Skeletal muscle tissue (tissue), 4 donors: ENCODE data around the gene PEAR1. TPM values are rescaled to one million over a fixed set of nuclear protein-coding genes. Genes with fewer than 3 reads are reported as not detected.

Experiments used
- H3K27ac ChIP-seq: one replicate; pipeline ENCODE4 v1.7.0; 2013; ENCODE audit warnings: mild to moderate bottlenecking, low read depth, low read length, inconsistent platforms
- H3K27me3 ChIP-seq, 3 donors: one replicate each; pipeline ENCODE4 v1.7.0; 2013; ENCODE audit warnings: low read length in 3 of 3; ENCODE audit not compliant: control insufficient read depth in 3 of 3, insufficient read depth in 3 of 3
- H3K36me3 ChIP-seq, 3 donors: one replicate each; pipeline ENCODE4 v1.7.0; 2013; ENCODE audit warnings: low read length in 3 of 3; ENCODE audit not compliant: control insufficient read depth in 3 of 3, insufficient read depth in 3 of 3
- H3K4me1 ChIP-seq, 3 donors: one replicate each; pipeline ENCODE4 v1.7.0; 2013; ENCODE audit warnings: low read length in 3 of 3, mild to moderate bottlenecking in 3 of 3; ENCODE audit not compliant: control insufficient read depth in 3 of 3, insufficient read depth in 3 of 3
- H3K4me3 ChIP-seq, 3 donors: one replicate each; pipeline ENCODE4 v1.7.0; 2013; ENCODE audit warnings: low read length in 3 of 3
- H3K9ac ChIP-seq, 3 donors: one replicate each; pipeline ENCODE4 v1.7.0; 2013; ENCODE audit warnings: low read length in 3 of 3, mild to moderate bottlenecking in 3 of 3, moderate library complexity in 2 of 3, low read depth in 1 of 3
- H3K9me3 ChIP-seq, 3 donors: one replicate each; pipeline ENCODE4 v1.7.0; 2013; ENCODE audit warnings: low read length in 3 of 3; ENCODE audit not compliant: control insufficient read depth in 3 of 3
- total RNA-seq: library from RNA; depleted of rRNA; stranded (reverse); fragments of >200 nt; gene quantifications from one replicate; pipeline ENCODE4 v1.2.3, GENCODE V29; 2014
- donor health status: Osteomylitis.

The PEAR1 gene
- total RNA-seq, 1 donor from 2014 or later: 4.7 TPM

DNA sequence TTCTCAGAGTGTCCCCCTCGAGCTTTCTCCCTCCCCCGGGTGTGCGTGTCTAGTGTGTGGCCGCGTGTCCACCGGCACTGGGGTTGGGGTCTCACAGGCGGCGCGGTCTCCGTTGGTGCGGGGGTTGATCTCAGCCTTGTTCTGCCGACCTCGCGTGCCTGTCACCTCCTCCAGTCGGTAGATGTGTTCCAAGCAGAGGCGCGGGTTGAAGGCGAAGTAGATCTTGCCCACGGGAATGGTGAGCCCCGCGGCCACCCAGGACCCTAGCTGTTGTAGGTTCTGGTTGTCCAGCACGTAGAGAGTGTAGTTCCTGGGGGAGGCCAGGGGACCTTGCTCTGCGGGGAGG is 44.4 kb upstream of the PEAR1 start:
- no peak overlapping the region for H3K9ac ChIP-seq
- no peaks in the 10 kb centered on the region for H3K36me3 ChIP-seq
- H3K27ac ChIP-seq: no peak overlapping the region
- no peaks in the 10 kb centered on the region for H3K9me3 ChIP-seq
- H3K27me3 ChIP-seq: peaks cover 23 to 58% (median 38%) of the 10 kb centered on the region in 3 donors
- peaks cover 16 to 34% (median 19%) of the 10 kb centered on the region in 3 donors for H3K4me1 ChIP-seq
- no peak overlapping the region for H3K4me3 ChIP-seq

DNA sequence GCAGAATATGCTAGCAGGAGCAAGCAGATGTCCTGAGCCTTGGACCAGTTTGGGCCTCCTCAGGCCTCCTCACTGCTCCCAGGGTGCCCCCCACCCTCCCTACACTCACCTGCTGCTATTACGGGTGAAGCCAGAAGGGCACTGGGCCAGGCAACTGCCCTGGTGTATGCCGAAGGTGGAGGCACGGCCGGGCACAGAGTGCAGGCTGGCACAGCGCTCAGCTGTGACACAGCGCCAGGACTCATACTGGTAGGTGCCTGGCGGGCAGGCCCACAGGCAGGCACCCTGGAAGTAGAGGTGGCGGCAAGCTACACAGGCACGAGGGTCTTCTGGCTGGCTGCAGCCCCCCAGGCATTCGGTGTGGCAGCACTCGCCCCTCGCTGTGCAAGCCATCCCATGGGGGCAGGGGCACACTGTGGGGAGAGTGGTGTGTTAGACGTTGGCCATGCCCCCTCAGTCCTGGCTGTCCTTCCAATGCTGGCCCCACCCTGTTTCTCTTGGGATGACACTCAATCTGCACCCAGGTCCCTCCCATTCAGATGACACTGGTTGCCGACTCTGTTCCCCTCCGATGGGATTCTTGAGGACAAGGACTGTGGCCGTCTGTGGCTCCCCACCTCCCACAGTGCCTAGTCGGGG is 41.6 kb upstream of the PEAR1 start:
- no peaks in the 10 kb centered on the region for H3K36me3 ChIP-seq
- peaks cover 8 to 35% (median 21%) of the 10 kb centered on the region in 3 donors for H3K27me3 ChIP-seq
- H3K4me3 ChIP-seq: peak overlapping the region in 2 of 3 donors; percentile 29 to 43
- H3K4me1 ChIP-seq: peaks cover 15 to 30% (median 16%) of the 10 kb centered on the region in 3 donors
- H3K27ac ChIP-seq: peak overlapping the region; percentile 73
- peak overlapping the region in 1 of 3 donors; percentile 66 for H3K9ac ChIP-seq
- no peaks in the 10 kb centered on the region for H3K9me3 ChIP-seq

DNA sequence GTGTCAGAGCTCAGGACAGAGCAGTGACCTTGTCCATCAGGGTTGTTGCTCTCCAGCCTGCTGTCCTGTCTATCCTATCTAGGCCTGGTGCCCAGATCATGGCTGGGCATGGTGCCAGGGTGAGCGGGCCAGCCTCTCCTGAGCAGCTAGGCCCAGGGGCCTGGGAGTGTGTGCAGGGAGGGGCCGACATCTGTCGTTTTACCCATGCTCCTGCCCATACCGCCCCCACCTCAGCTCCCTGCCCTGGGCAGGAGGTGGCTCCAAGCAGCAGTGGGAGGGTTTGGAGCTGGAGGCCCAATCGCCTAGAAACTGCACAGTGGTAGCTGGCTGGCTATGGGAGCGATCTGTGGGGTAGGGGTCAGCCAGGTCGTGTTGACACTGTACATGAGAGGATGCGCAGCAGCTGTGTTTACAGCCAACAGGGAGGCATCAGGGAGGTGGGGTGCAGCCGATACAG is 41.1 kb upstream of the PEAR1 start:
- Histone ChIP-seq H3K9ac (peak overlapping the region in 1 of 3 donors; percentile 66), H3K9me3 (no peaks in the 10 kb centered on the region), H3K36me3 (no peaks in the 10 kb centered on the region), H3K4me3 (peak overlapping the region in 2 of 3 donors; percentile 29 to 43), H3K27me3 (peaks cover 9 to 37% (median 21%) of the 10 kb centered on the region in 3 donors), H3K4me1 (peaks cover 15 to 30% (median 16%) of the 10 kb centered on the region in 3 donors), H3K27ac (peak overlapping the region; percentile 73)

DNA sequence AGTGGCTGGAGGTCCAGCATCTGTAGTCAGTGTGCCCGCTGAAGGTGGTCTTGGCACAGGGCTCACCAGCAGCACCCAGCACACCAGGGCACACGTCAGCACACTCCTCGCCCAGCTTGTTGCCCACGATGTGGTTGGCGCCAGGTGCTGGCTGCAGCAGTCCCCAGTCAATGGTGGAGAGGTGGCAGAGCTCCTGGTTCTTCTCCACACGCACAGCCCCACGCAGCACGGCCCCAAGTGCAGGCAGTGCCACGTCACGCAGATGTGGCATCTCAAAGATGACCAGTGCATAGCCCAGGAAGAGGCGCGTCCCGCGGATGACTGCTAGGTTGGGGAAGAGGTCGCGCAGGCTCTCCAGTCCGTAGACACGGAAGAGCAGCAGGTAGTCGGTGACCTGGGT is 39.8 kb upstream of the PEAR1 start:
- peaks cover 17 to 36% (median 19%) of the 10 kb centered on the region in 3 donors for H3K4me1 ChIP-seq
- H3K36me3 ChIP-seq: no peaks in the 10 kb centered on the region
- H3K9ac ChIP-seq: no peak overlapping the region
- no peaks in the 10 kb centered on the region for H3K9me3 ChIP-seq
- no peak overlapping the region for H3K4me3 ChIP-seq
- no peak overlapping the region for H3K27ac ChIP-seq
- H3K27me3 ChIP-seq: peaks cover 18 to 44% (median 28%) of the 10 kb centered on the region in 3 donors

DNA sequence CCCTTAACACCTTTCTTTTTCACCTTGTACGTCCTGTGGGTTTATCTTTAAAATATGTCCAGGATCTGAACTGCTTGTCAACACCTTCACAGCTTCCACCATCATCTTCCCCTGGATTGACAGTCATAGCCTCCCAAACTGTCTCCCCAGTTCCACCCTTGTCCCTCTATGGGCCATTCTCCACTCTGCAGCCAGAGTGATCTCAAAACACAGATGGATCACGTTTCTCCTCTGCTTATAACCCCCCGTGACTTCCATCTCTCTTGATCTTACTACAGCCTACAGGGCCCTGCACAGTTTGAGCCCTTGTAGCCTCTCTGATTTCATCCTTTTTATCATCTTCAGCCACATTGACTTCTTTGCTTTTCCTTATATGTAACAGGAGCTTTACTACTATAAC is 38.9 kb upstream of the PEAR1 start:
- no peaks in the 10 kb centered on the region for H3K36me3 ChIP-seq
- peaks cover 23 to 41% (median 26%) of the 10 kb centered on the region in 3 donors for H3K4me1 ChIP-seq
- no peak overlapping the region for H3K27ac ChIP-seq
- H3K9ac ChIP-seq: no peak overlapping the region
- H3K27me3 ChIP-seq: peaks cover 22 to 48% (median 29%) of the 10 kb centered on the region in 3 donors
- H3K9me3 ChIP-seq: no peaks in the 10 kb centered on the region
- H3K4me3 ChIP-seq: no peak overlapping the region

DNA sequence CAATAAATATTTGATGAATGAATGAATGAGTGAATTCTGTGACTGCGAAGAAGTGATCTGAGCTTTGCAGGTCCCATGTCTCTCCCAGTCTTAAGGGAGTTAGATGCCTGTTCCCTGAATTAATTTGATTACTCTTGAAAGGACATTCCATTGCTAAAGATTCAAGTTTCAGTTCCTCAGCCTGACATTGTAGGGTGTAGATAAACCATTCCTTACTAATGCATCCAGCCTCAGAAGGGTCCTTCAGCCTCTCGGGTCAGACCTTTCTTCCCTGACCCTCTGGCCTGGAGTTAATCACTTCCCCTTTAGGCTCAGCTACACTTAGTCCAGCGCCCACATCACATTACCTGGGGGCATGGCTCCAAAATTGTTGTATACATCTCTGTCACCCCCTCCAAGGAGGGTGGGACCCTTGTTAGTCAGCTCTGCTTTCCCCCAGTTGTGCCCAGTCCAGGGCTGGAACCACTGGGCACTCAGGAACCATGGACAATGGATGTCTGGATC is 37.2 kb upstream of the PEAR1 start:
- H3K4me1 ChIP-seq: peaks cover 32 to 46% (median 34%) of the 10 kb centered on the region in 3 donors
- H3K9me3 ChIP-seq: no peaks in the 10 kb centered on the region
- H3K36me3 ChIP-seq: no peaks in the 10 kb centered on the region
- no peak overlapping the region for H3K27ac ChIP-seq
- H3K27me3 ChIP-seq: peaks cover 38 to 57% (median 41%) of the 10 kb centered on the region in 3 donors
- H3K9ac ChIP-seq: no peak overlapping the region
- H3K4me3 ChIP-seq: no peak overlapping the region

DNA sequence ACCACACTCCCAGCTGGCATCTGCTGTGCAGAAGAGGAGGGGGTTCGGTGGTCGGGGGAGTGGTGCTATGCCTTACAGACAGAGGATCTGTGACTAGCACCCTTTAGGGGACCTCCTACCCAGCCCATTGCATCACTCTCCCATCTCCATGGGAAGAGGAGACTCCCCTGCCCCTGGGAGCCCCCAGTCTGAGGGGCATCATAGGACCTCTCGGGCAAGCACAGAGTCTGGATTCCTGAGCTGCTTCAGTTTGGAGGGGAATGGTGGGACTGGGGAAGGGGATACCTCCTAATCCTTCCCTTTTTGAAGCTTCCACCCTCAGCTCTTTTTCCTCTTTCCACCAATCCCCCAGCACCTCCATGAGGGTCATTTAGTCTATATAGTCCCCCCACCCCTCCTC is 36.0 kb upstream of the PEAR1 start:
- Histone ChIP-seq H3K4me3 (no peak overlapping the region), H3K36me3 (no peaks in the 10 kb centered on the region), H3K4me1 (peaks cover 21 to 34% (median 25%) of the 10 kb centered on the region in 3 donors), H3K9ac (no peak overlapping the region), H3K27ac (no peak overlapping the region), H3K9me3 (no peaks in the 10 kb centered on the region), H3K27me3 (peaks cover 50 to 60% (median 53%) of the 10 kb centered on the region in 3 donors)

DNA sequence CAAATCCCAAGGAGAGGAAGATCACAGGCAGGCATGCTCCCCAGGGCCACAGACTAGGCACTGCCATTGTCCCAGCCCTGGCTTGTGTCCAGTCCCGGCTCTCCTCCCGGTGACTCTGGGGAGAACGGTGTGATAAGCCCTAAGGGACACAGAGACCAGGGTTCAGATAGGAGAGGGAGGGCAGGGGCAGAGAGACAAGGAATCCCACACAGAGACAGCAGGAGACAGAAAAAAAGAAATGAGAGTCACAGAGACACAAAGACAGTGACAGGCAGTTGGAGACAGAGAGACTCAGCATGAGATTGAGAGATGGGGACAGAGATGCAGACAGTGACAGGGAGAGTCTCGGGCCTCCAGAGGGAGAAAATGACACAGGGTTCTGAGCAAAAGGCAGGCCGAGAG is 35.0 kb upstream of the PEAR1 start:
- H3K4me1 ChIP-seq: peaks cover 17 to 26% (median 22%) of the 10 kb centered on the region in 3 donors
- H3K9ac ChIP-seq: peak overlapping the region in 1 of 3 donors; percentile 32
- no peak overlapping the region for H3K27ac ChIP-seq
- H3K27me3 ChIP-seq: peaks cover 57 to 68% (median 63%) of the 10 kb centered on the region in 3 donors
- H3K4me3 ChIP-seq: peak overlapping the region in 1 of 3 donors; percentile 35
- H3K9me3 ChIP-seq: no peaks in the 10 kb centered on the region
- no peaks in the 10 kb centered on the region for H3K36me3 ChIP-seq

DNA sequence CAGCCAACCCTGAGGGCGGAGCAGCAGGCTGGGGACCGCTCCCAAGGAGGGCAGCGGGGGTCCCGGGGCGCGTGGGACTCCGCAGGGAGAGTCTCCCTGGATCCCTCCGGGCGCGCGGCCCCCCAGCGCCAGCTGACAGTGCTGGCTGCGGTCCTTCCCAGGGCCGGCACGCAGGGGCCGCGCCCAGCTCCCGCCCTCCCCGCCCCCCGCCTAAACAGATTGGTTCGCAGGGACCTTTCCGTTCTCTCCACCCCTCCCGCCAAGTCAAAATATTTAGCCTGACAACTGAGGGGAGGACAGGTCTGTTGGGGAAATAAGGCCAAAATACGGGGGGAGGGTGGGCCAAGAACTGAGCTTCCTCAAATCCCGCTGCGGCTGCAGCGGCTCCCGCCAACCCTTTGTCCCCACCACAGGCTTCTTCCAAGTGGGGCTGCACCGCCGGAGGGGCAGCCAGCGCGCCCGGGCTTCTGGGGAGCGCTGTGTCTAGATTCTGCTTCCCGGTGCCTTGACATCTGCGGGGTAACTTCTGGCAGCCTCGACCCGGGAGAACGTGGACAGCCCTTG is 34.5 kb upstream of the PEAR1 start, which contains the start of gene INSRR:
Gene INSRR, minus strand, starts transcription at position 159 of the 564 bp plus-strand sequence. CDS start 496 bp downstream, outside the sequence.
- H3K4me1 ChIP-seq: peaks cover 17 to 22% (median 20%) of the 10 kb centered on the region in 3 donors
- H3K27me3 ChIP-seq: peaks cover 61 to 73% (median 62%) of the 10 kb centered on the region in 3 donors
- peak within 1 kb of the TSS; percentile 43 to 58 (median 54) for H3K4me3 ChIP-seq
- H3K9ac ChIP-seq: peak within 1 kb of the TSS in 2 of 3 donors; percentile 32 to 72
- H3K27ac ChIP-seq: no peak within 1 kb of the TSS
- H3K36me3 ChIP-seq: no peaks in the 10 kb centered on the region
- no peaks in the 10 kb centered on the region for H3K9me3 ChIP-seq
